ENCODE data around the gene CD200R1L.

- TF ChIP-seq SP2 (CRISPR knock-in tag; IDR thresholded peaks at IDR 0.05) (no peak), RAD21 (CRISPR knock-in tag; IDR thresholded peaks at IDR 0.05) (no peak), U2AF1 (optimal IDR thresholded peaks at IDR 0.05; ENCODE audit: low read depth, low read length) (no peak), RFX5 (IDR thresholded peaks at IDR 0.05; ENCODE audit: low read depth, low read length) (no peak), SIN3A (IDR thresholded peaks at IDR 0.05; ENCODE audit: borderline replicate concordance, low read depth, low read length) (no peak), MTERF4 (CRISPR knock-in tag; IDR thresholded peaks at IDR 0.05) (no peak), ZNF136 (CRISPR knock-in tag; IDR thresholded peaks at IDR 0.05; ENCODE audit: low read depth) (no peak), ZNF3 (CRISPR knock-in tag; IDR thresholded peaks at IDR 0.05) (no peak), CREB1 (IDR thresholded peaks at IDR 0.05) (no peak), CREB1 (CRISPR knock-in tag; IDR thresholded peaks at IDR 0.05) (no peak), ZZZ3 (CRISPR knock-in tag; IDR thresholded peaks at IDR 0.05; ENCODE audit: borderline replicate concordance) (no peak)
Measured at GRCh38 chr3:112806903-112807302, 39.8 kb downstream of the CD200R1L start.
